Right lobe of liver (tissue), 4 donors: ENCODE data around the gene DNAH17.

ENCODE experiments used
- POLR2A ChIP-seq: fragments of 450-650 bp; IDR thresholded peaks from one replicate; pipeline ENCODE4 v1.6.1; 2017; ENCODE audit warnings: antibody characterized with exemption, mild to moderate bottlenecking
- TF ChIP-seq, protein P1 (sequence below), 4 donors: fragments of 200-600 bp in 3 of 4; fragments of 450-650 bp in 1 of 4; IDR thresholded peaks; one replicate each; pipeline versions ENCODE4 v1.5.1 to v1.8.0; 2016 to 2022; ENCODE audit warnings: antibody characterized with exemption in 4 of 4, mild to moderate bottlenecking in 2 of 4
- donor health status: DM: no; HTN: no; CAD: no.
- donor health status: DM: no; HTN: no; CAD: no.
- donor health status: DM: no; HTN: yes; CAD: no.

DNA sequence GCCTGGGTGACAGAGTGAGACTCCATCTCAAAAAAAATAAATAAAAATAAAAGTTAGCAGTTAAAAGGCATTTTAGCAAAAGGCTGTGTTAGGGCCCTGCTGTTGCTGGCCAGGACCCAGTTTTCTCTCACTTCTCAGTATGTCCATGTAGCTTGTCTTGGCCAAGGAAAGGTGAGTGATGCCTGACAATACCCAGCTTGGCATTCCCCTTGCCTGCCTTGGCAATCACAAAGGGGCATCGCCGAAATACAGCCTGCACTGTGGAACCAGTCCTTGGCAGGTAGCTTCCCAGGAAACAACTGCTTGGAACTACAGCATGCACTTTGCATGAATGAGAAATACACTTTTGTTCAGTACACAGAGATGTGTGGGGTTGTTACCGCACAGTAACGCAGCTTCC, 61.7 kb downstream of the DNAH17 start:
- TF ChIP-seq, protein P1, sequence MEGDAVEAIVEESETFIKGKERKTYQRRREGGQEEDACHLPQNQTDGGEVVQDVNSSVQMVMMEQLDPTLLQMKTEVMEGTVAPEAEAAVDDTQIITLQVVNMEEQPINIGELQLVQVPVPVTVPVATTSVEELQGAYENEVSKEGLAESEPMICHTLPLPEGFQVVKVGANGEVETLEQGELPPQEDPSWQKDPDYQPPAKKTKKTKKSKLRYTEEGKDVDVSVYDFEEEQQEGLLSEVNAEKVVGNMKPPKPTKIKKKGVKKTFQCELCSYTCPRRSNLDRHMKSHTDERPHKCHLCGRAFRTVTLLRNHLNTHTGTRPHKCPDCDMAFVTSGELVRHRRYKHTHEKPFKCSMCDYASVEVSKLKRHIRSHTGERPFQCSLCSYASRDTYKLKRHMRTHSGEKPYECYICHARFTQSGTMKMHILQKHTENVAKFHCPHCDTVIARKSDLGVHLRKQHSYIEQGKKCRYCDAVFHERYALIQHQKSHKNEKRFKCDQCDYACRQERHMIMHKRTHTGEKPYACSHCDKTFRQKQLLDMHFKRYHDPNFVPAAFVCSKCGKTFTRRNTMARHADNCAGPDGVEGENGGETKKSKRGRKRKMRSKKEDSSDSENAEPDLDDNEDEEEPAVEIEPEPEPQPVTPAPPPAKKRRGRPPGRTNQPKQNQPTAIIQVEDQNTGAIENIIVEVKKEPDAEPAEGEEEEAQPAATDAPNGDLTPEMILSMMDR (IDR thresholded peaks at IDR 0.05): no peak
- no peak for TF ChIP-seq POLR2A
